ENCODE data around the gene KRTAP5-4. TPM values are rescaled to one million over a fixed set of nuclear protein-coding genes. Genes with fewer than 3 reads are reported as not detected.
"Not testable (repeated sequence)": the region's sequence is repeated elsewhere in the genome, so short reads cannot be mapped to it uniquely, and the experiment has no call there.

KRTAP5-4 gene
- total RNA-seq, 2 donors from 2014 or later, result not detected

GRCh38 chr11:1629326-1630185, 7.6 kb upstream of the KRTAP5-4 start, which contains the start of gene KRTAP5-5:
Gene KRTAP5-5 (plus strand): TSS chr11:1629775. CDS start chr11:1629841, 66 bp downstream.
- DNase-seq (ENCODE audit: low spot score in 2 of 2) (no peak), ATAC-seq (no peak)
- Mint-ChIP-seq H3K27ac (peak within 1 kb of the TSS in 1 of 2 donors; percentile 18), H3K9me3 (no peaks in the 10 kb centered on the region), H3K36me3 (no peaks in the 10 kb centered on the region)

- no peaks in the 10 kb centered on the region for H3K9me3 Mint-ChIP-seq
- DNase-seq (ENCODE audit: low spot score in 2 of 2), result peak in 1 of 2 donors; percentile 77
- no peaks in the 10 kb centered on the region for H3K36me3 Mint-ChIP-seq
- no peak overlapping the region for H3K27ac Mint-ChIP-seq
- ATAC-seq, result peak; percentile 81 to 91
These were observed 6.8 kb upstream of the KRTAP5-4 start for GRCh38 chr11:1628506-1629325.

- DNase-seq (ENCODE audit: low spot score in 2 of 2), result no peak
- Mint-ChIP-seq H3K36me3 (no peaks in the 10 kb centered on the region), H3K9me3 (no peaks in the 10 kb centered on the region), H3K27ac (no peak overlapping the region)
- ATAC-seq, result no peak
These were observed 3.6 kb upstream of the KRTAP5-4 start for GRCh38 chr11:1625541-1625940.

- Mint-ChIP-seq H3K27ac (no peak overlapping the region), H3K9me3 (no peaks in the 10 kb centered on the region), H3K36me3 (no peaks in the 10 kb centered on the region)
- ATAC-seq (no peak), DNase-seq (ENCODE audit: low spot score in 2 of 2) (no peak)
These were observed 2.7 kb upstream of the KRTAP5-4 start for GRCh38 chr11:1624621-1625020.

- no peak overlapping the region for H3K27ac Mint-ChIP-seq
- no peak for DNase-seq (ENCODE audit: low spot score in 2 of 2)
- no peaks in the 10 kb centered on the region for H3K36me3 Mint-ChIP-seq
- no peak for ATAC-seq
- H3K9me3 Mint-ChIP-seq, result no peaks in the 10 kb centered on the region
These were observed 1.8 kb upstream of the KRTAP5-4 start for GRCh38 chr11:1623716-1624115.

GRCh38 chr11:1619449-1619848, 2.5 kb downstream of the KRTAP5-4 start:
- DNase-seq (ENCODE audit: low spot score in 2 of 2) (no peak), ATAC-seq (peak; percentile 56 to 62)
- no peaks in the 10 kb centered on the region for H3K36me3 Mint-ChIP-seq
- H3K27ac Mint-ChIP-seq, result no peak overlapping the region
- no peaks in the 10 kb centered on the region for H3K9me3 Mint-ChIP-seq

GRCh38 chr11:1618231-1618630, 3.7 kb downstream of the KRTAP5-4 start:
- Mint-ChIP-seq H3K9me3 (no peaks in the 10 kb centered on the region), H3K36me3 (no peaks in the 10 kb centered on the region), H3K27ac (no peak overlapping the region)
- ATAC-seq, result no peak
- DNase-seq (ENCODE audit: low spot score in 2 of 2), result no peak

- Mint-ChIP-seq H3K36me3 (no peaks in the 10 kb centered on the region), H3K9me3 (no peaks in the 10 kb centered on the region), H3K27ac (no peak within 1 kb of the TSS)
- ATAC-seq, result no peak
- DNase-seq (ENCODE audit: low spot score in 2 of 2), result no peak
These were observed 13.6 kb downstream of the KRTAP5-4 start, which contains the start of gene KRTAP5-3 for GRCh38 chr11:1608363-1608762. Gene KRTAP5-3 (minus strand): TSS chr11:1608463. CDS start chr11:1608385, 78 bp downstream.

- not testable (repeated sequence) for ATAC-seq; DNase-seq (ENCODE audit: low spot score in 2 of 2); H3K9me3 Mint-ChIP-seq; H3K36me3 Mint-ChIP-seq; H3K27ac Mint-ChIP-seq
These were observed 14.0 kb downstream of the KRTAP5-4 start for GRCh38 chr11:1607901-1608300.

- H3K9me3 Mint-ChIP-seq; ATAC-seq; DNase-seq (ENCODE audit: low spot score in 2 of 2); H3K36me3 Mint-ChIP-seq: not testable (repeated sequence)
- peak overlapping the region in 1 of 2 donors; percentile 75 for H3K27ac Mint-ChIP-seq
These were observed 14.6 kb downstream of the KRTAP5-4 start for GRCh38 chr11:1607156-1607845.

GRCh38 chr11:1605923-1606322, 16.0 kb downstream of the KRTAP5-4 start:
- not testable (repeated sequence) for H3K36me3 Mint-ChIP-seq; H3K27ac Mint-ChIP-seq; H3K9me3 Mint-ChIP-seq; DNase-seq (ENCODE audit: low spot score in 2 of 2)
- peak; percentile 58 to 64 for ATAC-seq

GRCh38 chr11:1604711-1605110, 17.2 kb downstream of the KRTAP5-4 start:
- Mint-ChIP-seq H3K36me3 (no peaks in the 10 kb centered on the region), H3K9me3 (no peaks in the 10 kb centered on the region), H3K27ac (no peak overlapping the region)
- ATAC-seq (no peak), DNase-seq (ENCODE audit: low spot score in 2 of 2) (no peak)

GRCh38 chr11:1604181-1604580, 17.8 kb downstream of the KRTAP5-4 start:
- ATAC-seq, result no peak
- Mint-ChIP-seq H3K36me3 (no peaks in the 10 kb centered on the region), H3K27ac (no peak overlapping the region), H3K9me3 (no peaks in the 10 kb centered on the region)
- DNase-seq (ENCODE audit: low spot score in 2 of 2), result no peak

- DNase-seq (ENCODE audit: low spot score in 2 of 2) (no peak), ATAC-seq (no peak)
- H3K9me3 Mint-ChIP-seq, result no peaks in the 10 kb centered on the region
- no peak overlapping the region for H3K27ac Mint-ChIP-seq
- no peaks in the 10 kb centered on the region for H3K36me3 Mint-ChIP-seq
These were observed 18.3 kb downstream of the KRTAP5-4 start for GRCh38 chr11:1603629-1604028.

- H3K36me3 Mint-ChIP-seq; H3K27ac Mint-ChIP-seq; ATAC-seq; H3K9me3 Mint-ChIP-seq; DNase-seq (ENCODE audit: low spot score in 2 of 2): not testable (repeated sequence)
These were observed 20.3 kb downstream of the KRTAP5-4 start for GRCh38 chr11:1601663-1602062.

- Mint-ChIP-seq H3K9me3 (no peaks in the 10 kb centered on the region), H3K27ac (no peak overlapping the region), H3K36me3 (no peaks in the 10 kb centered on the region)
- ATAC-seq (no peak), DNase-seq (ENCODE audit: low spot score in 2 of 2) (no peak)
These were observed 21.3 kb downstream of the KRTAP5-4 start for GRCh38 chr11:1600626-1601025.

GRCh38 chr11:1598816-1599215, 23.1 kb downstream of the KRTAP5-4 start:
- Mint-ChIP-seq H3K9me3 (no peaks in the 10 kb centered on the region), H3K27ac (no peak overlapping the region), H3K36me3 (no peaks in the 10 kb centered on the region)
- DNase-seq (ENCODE audit: low spot score in 2 of 2) (no peak), ATAC-seq (no peak)

Measured in activated naive CD4-positive, alpha-beta T cell treated with anti-CD3 and anti-CD28 coated beads, Interleukin-2, amount 50 U/mL, for 72 hours (primary cell).